Stomach smooth muscle (tissue), 2 donors: ENCODE data around the gene MUC20.
"Not testable (repeated sequence)": the region's sequence is repeated elsewhere in the genome, so short reads cannot be mapped to it uniquely, and the experiment has no call there.

Experiments used
- H3K27ac ChIP-seq: one replicate; pipeline ENCODE4 v1.7.0; 2013; ENCODE audit warnings: mild to moderate bottlenecking, low read length, inconsistent platforms
- H3K27me3 ChIP-seq, 2 donors: one replicate each; pipeline ENCODE4 v1.7.0; 2013; ENCODE audit warnings: low read length in 2 of 2; ENCODE audit not compliant: insufficient read depth in 2 of 2, control insufficient read depth in 1 of 2
- H3K36me3 ChIP-seq, 2 donors: one replicate each; pipeline ENCODE4 v1.7.0; 2013; ENCODE audit warnings: low read length in 2 of 2; ENCODE audit not compliant: control insufficient read depth in 2 of 2, insufficient read depth in 2 of 2
- H3K4me1 ChIP-seq: one replicate; pipeline ENCODE4 v1.7.0; 2013; ENCODE audit warnings: low read length; ENCODE audit not compliant: control insufficient read depth, insufficient read depth
- H3K4me3 ChIP-seq, 2 donors: one replicate each; pipeline ENCODE4 v1.7.0; 2013; ENCODE audit warnings: low read length in 2 of 2
- H3K9ac ChIP-seq, 2 donors: one replicate each; pipeline ENCODE4 v1.7.0; 2013; ENCODE audit warnings: low read length in 2 of 2, mild to moderate bottlenecking in 1 of 2
- H3K9me3 ChIP-seq, 2 donors: one replicate each; pipeline ENCODE4 v1.7.0; 2013; ENCODE audit warnings: low read length in 2 of 2; ENCODE audit not compliant: control insufficient read depth in 2 of 2
- donor health status: healthy.
- donor health status: Pancreatic carcinoma.

The MUC20 gene

GRCh38 chr3:195720831-195721506 lies at the start of gene MUC20:
MUC20 (plus strand) TSS chr3:195720978; CDS start chr3:195721008, 30 bp downstream.
- H3K9ac ChIP-seq, H3K27ac ChIP-seq, H3K4me3 ChIP-seq, H3K4me1 ChIP-seq, H3K9me3 ChIP-seq, H3K36me3 ChIP-seq, H3K27me3 ChIP-seq: not testable (repeated sequence)

- H3K36me3 ChIP-seq, result peaks cover 3 to 14% of the 10 kb centered on the region in 2 donors
- H3K27ac ChIP-seq, H3K4me1 ChIP-seq, H3K9me3 ChIP-seq, H3K9ac ChIP-seq, H3K27me3 ChIP-seq, H3K4me3 ChIP-seq: not testable (repeated sequence)
Measured at GRCh38 chr3:195671283-195671682, 49.5 kb upstream of the MUC20 start.

GRCh38 chr3:195673711-195674110 lies 47.1 kb upstream of the MUC20 start:
- H3K4me3 ChIP-seq, H3K27ac ChIP-seq, H3K9ac ChIP-seq, H3K9me3 ChIP-seq, H3K27me3 ChIP-seq, H3K4me1 ChIP-seq: not testable (repeated sequence)
- peaks cover 3 to 16% of the 10 kb centered on the region in 2 donors for H3K36me3 ChIP-seq

- H3K27ac ChIP-seq, H3K4me3 ChIP-seq, H3K27me3 ChIP-seq: not testable (repeated sequence)
Measured at GRCh38 chr3:195678391-195679015, 42.3 kb upstream of the MUC20 start.

GRCh38 chr3:195680690-195681089 lies 40.1 kb upstream of the MUC20 start:
- not testable (repeated sequence) for H3K9me3 ChIP-seq, H3K9ac ChIP-seq, H3K27me3 ChIP-seq, H3K4me1 ChIP-seq, H3K27ac ChIP-seq, H3K4me3 ChIP-seq
- H3K36me3 ChIP-seq, result peaks cover 11 to 15% of the 10 kb centered on the region in 2 donors

More at GRCh38 chr3:195678391-195679015, 42.3 kb upstream of the MUC20 start:
- H3K36me3 ChIP-seq, result peaks cover 5 to 12% of the 10 kb centered on the region in 2 donors
- H3K4me1 ChIP-seq, H3K9me3 ChIP-seq, H3K9ac ChIP-seq: not testable (repeated sequence)

- not testable (repeated sequence) for H3K4me1 ChIP-seq, H3K9ac ChIP-seq, H3K4me3 ChIP-seq, H3K27ac ChIP-seq, H3K27me3 ChIP-seq, H3K9me3 ChIP-seq
- H3K36me3 ChIP-seq, result peaks cover 11 to 17% of the 10 kb centered on the region in 2 donors
Measured at GRCh38 chr3:195681458-195682103, 39.2 kb upstream of the MUC20 start.

GRCh38 chr3:195682104-195682742 lies 38.6 kb upstream of the MUC20 start:
- H3K27ac ChIP-seq, H3K4me1 ChIP-seq, H3K4me3 ChIP-seq, H3K27me3 ChIP-seq, H3K9ac ChIP-seq, H3K9me3 ChIP-seq: not testable (repeated sequence)
- H3K36me3 ChIP-seq, result peaks cover 11 to 17% of the 10 kb centered on the region in 2 donors

GRCh38 chr3:195683722-195684526 lies 36.9 kb upstream of the MUC20 start:
- peaks cover 11 to 12% of the 10 kb centered on the region in 2 donors for H3K36me3 ChIP-seq
- H3K27ac ChIP-seq, H3K9ac ChIP-seq, H3K4me3 ChIP-seq, H3K27me3 ChIP-seq, H3K9me3 ChIP-seq, H3K4me1 ChIP-seq: not testable (repeated sequence)

GRCh38 chr3:195684527-195685257 lies 36.1 kb upstream of the MUC20 start:
- peaks cover 12% of the 10 kb centered on the region for H3K4me1 ChIP-seq
- H3K27me3 ChIP-seq, H3K4me3 ChIP-seq, H3K27ac ChIP-seq, H3K9ac ChIP-seq, H3K9me3 ChIP-seq: not testable (repeated sequence)
- peaks cover 11 to 13% of the 10 kb centered on the region in 2 donors for H3K36me3 ChIP-seq
